Activated T-helper 2 cell treated with anti-CD3 and anti-CD28 coated beads, Interferon-gamma antibody, Interleukin-2, Interleukin-4, amounts not matched to agents 10 μg/mL and 5 μg/mL and 100 μg/mL, durations not matched to agents 14 hours and 24 hours and 36 hours (primary cell): ENCODE data around the gene LPCAT1. TPM values are rescaled to one million over a fixed set of nuclear protein-coding genes. Genes with fewer than 3 reads are reported as not detected.

Experiments
- DNase-seq: peaks from one replicate; pipeline ENCODE4 v3.0.0; 2021; ENCODE audit warnings: low spot score
- H3K27ac Mint-ChIP-seq: one replicate; pipeline ENCODE4 v1.8.0; 2021; ENCODE audit warnings: mixed read lengths
- H3K27me3 Mint-ChIP-seq: one replicate; pipeline ENCODE4 v1.8.0; 2021; ENCODE audit warnings: low read depth, mixed read lengths
- H3K36me3 Mint-ChIP-seq: one replicate; pipeline ENCODE4 v1.8.0; 2021; ENCODE audit warnings: low read depth, mixed read lengths
- H3K4me1 Mint-ChIP-seq: one replicate; pipeline ENCODE4 v1.8.0; 2021; ENCODE audit warnings: low read depth, mixed read lengths
- H3K4me3 Mint-ChIP-seq: one replicate; pipeline ENCODE4 v1.8.0; 2021; ENCODE audit warnings: low read depth, mild to moderate bottlenecking, moderate library complexity, mixed read lengths
- H3K9me3 Mint-ChIP-seq: one replicate; pipeline ENCODE4 v1.8.0; 2021; ENCODE audit warnings: mixed read lengths
- intact Hi-C: fragments of 100-400 bp; cut with micrococcal nuclease; formaldehyde crosslinking; loops from one replicate; pipeline ENCODE4 v1.15.1; 2023
- total RNA-seq: library from RNA; stranded (reverse); gene quantifications from 2 replicates; pipeline ENCODE4 v1.2.3, GENCODE V29; 2022

LPCAT1 gene
- total RNA-seq, 1 donor from 2014 or later, result 78.4 TPM

GRCh38 chr5:1418238-1418920 is 105.4 kb downstream of the LPCAT1 start:
- no peaks in the 10 kb centered on the region for H3K27me3 Mint-ChIP-seq
- intact Hi-C loops, result no loop called here
- no peaks in the 10 kb centered on the region for H3K36me3 Mint-ChIP-seq
- H3K4me3 Mint-ChIP-seq, result no peak overlapping the region
- no peak overlapping the region for H3K27ac Mint-ChIP-seq
- H3K4me1 Mint-ChIP-seq, result no peaks in the 10 kb centered on the region
- H3K9me3 Mint-ChIP-seq, result no peaks in the 10 kb centered on the region
- no peak for DNase-seq

GRCh38 chr5:1417586-1418225 is 106.1 kb downstream of the LPCAT1 start:
- DNase-seq, result no peak
- H3K36me3 Mint-ChIP-seq, result no peaks in the 10 kb centered on the region

GRCh38 chr5:1416856-1417469 is 106.8 kb downstream of the LPCAT1 start:
- no peaks in the 10 kb centered on the region for H3K36me3 Mint-ChIP-seq
- no peaks in the 10 kb centered on the region for H3K4me1 Mint-ChIP-seq
- H3K27ac Mint-ChIP-seq, result no peak overlapping the region
- H3K27me3 Mint-ChIP-seq, result no peaks in the 10 kb centered on the region
- no peaks in the 10 kb centered on the region for H3K9me3 Mint-ChIP-seq
- intact Hi-C loops, result no loop called here
- no peak overlapping the region for H3K4me3 Mint-ChIP-seq
- DNase-seq, result no peak

More at GRCh38 chr5:1417586-1418225, 106.1 kb downstream of the LPCAT1 start:
- no peaks in the 10 kb centered on the region for H3K9me3 Mint-ChIP-seq
- H3K27ac Mint-ChIP-seq, result no peak overlapping the region
- H3K27me3 Mint-ChIP-seq, result no peaks in the 10 kb centered on the region
- intact Hi-C loops, result no loop called here
- H3K4me3 Mint-ChIP-seq, result no peak overlapping the region
- H3K4me1 Mint-ChIP-seq, result no peaks in the 10 kb centered on the region

- H3K9me3 Mint-ChIP-seq, result no peaks in the 10 kb centered on the region
- H3K4me1 Mint-ChIP-seq, result no peaks in the 10 kb centered on the region
- no peak for DNase-seq
- H3K27me3 Mint-ChIP-seq, result no peaks in the 10 kb centered on the region
- no peak overlapping the region for H3K27ac Mint-ChIP-seq
- intact Hi-C loops, result no loop called here
- no peaks in the 10 kb centered on the region for H3K36me3 Mint-ChIP-seq
- no peak overlapping the region for H3K4me3 Mint-ChIP-seq
These were observed 108.0 kb downstream of the LPCAT1 start for GRCh38 chr5:1415626-1416360.

- Mint-ChIP-seq H3K4me1 (no peaks in the 10 kb centered on the region), H3K36me3 (no peaks in the 10 kb centered on the region), H3K9me3 (no peaks in the 10 kb centered on the region), H3K4me3 (no peak overlapping the region), H3K27ac (no peak overlapping the region), H3K27me3 (no peaks in the 10 kb centered on the region)
- no peak for DNase-seq
- intact Hi-C loops, result no loop called here
These were observed 108.7 kb downstream of the LPCAT1 start for GRCh38 chr5:1415059-1415425.

- Mint-ChIP-seq H3K36me3 (no peaks in the 10 kb centered on the region), H3K27ac (no peak overlapping the region), H3K4me3 (no peak overlapping the region), H3K27me3 (no peaks in the 10 kb centered on the region), H3K4me1 (no peaks in the 10 kb centered on the region), H3K9me3 (no peaks in the 10 kb centered on the region)
- no peak for DNase-seq
- intact Hi-C loops, result no loop called here
These were observed 109.3 kb downstream of the LPCAT1 start for GRCh38 chr5:1414311-1415058.

GRCh38 chr5:1413611-1414241 is 110.0 kb downstream of the LPCAT1 start:
- no peaks in the 10 kb centered on the region for H3K36me3 Mint-ChIP-seq
- H3K4me3 Mint-ChIP-seq, result no peak overlapping the region
- no peaks in the 10 kb centered on the region for H3K9me3 Mint-ChIP-seq
- no peaks in the 10 kb centered on the region for H3K4me1 Mint-ChIP-seq
- no peak overlapping the region for H3K27ac Mint-ChIP-seq
- no peak for DNase-seq
- H3K27me3 Mint-ChIP-seq, result no peaks in the 10 kb centered on the region
- intact Hi-C loops, result no loop called here

GRCh38 chr5:1413211-1413610 is 110.5 kb downstream of the LPCAT1 start:
- Mint-ChIP-seq H3K36me3 (no peaks in the 10 kb centered on the region), H3K4me3 (no peak overlapping the region), H3K27me3 (no peaks in the 10 kb centered on the region), H3K9me3 (no peaks in the 10 kb centered on the region), H3K27ac (no peak overlapping the region), H3K4me1 (no peaks in the 10 kb centered on the region)
- no peak for DNase-seq
- intact Hi-C loops, result no loop called here

GRCh38 chr5:1412621-1413020 is 111.1 kb downstream of the LPCAT1 start:
- intact Hi-C loops, result no loop called here
- Mint-ChIP-seq H3K4me1 (no peaks in the 10 kb centered on the region), H3K36me3 (no peaks in the 10 kb centered on the region), H3K27ac (no peak overlapping the region), H3K27me3 (no peaks in the 10 kb centered on the region), H3K4me3 (no peak overlapping the region), H3K9me3 (no peaks in the 10 kb centered on the region)
- no peak for DNase-seq

GRCh38 chr5:1412163-1412562 is 111.6 kb downstream of the LPCAT1 start:
- H3K4me1 Mint-ChIP-seq, result no peaks in the 10 kb centered on the region
- no peak overlapping the region for H3K27ac Mint-ChIP-seq
- intact Hi-C loops, result no loop called here
- DNase-seq, result no peak
- H3K4me3 Mint-ChIP-seq, result no peak overlapping the region
- H3K27me3 Mint-ChIP-seq, result no peaks in the 10 kb centered on the region
- H3K9me3 Mint-ChIP-seq, result no peaks in the 10 kb centered on the region
- no peaks in the 10 kb centered on the region for H3K36me3 Mint-ChIP-seq
